ENCODE measurements around the gene ENDOD1.

DNA sequence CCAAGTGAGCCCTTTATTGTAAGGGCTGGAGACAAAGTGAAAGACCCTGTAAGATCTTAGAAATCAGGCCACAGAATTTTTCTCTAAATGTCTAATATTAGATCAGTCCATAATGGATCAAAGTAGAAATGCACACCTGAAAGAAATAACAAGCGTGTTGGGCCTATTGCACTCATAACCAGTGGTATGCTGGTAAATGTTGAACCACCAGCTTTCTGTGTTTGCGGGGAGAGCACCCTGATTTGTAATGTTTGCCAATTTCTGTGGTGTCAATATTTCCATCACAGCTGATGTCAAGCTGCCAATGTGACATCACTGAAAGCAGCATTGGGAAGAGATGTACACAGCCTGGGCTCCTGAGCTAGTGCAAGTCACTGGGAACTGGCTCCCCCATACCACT lies 46.2 kb downstream of the ENDOD1 start:
- TF ChIP-seq, protein P1, sequence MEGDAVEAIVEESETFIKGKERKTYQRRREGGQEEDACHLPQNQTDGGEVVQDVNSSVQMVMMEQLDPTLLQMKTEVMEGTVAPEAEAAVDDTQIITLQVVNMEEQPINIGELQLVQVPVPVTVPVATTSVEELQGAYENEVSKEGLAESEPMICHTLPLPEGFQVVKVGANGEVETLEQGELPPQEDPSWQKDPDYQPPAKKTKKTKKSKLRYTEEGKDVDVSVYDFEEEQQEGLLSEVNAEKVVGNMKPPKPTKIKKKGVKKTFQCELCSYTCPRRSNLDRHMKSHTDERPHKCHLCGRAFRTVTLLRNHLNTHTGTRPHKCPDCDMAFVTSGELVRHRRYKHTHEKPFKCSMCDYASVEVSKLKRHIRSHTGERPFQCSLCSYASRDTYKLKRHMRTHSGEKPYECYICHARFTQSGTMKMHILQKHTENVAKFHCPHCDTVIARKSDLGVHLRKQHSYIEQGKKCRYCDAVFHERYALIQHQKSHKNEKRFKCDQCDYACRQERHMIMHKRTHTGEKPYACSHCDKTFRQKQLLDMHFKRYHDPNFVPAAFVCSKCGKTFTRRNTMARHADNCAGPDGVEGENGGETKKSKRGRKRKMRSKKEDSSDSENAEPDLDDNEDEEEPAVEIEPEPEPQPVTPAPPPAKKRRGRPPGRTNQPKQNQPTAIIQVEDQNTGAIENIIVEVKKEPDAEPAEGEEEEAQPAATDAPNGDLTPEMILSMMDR (IDR thresholded peaks at IDR 0.05), result no peak
- TF ChIP-seq POLR2A (IDR thresholded peaks at IDR 0.05), result no peak
